ENCODE results near the gene APEH. TPM values are rescaled to one million over a fixed set of nuclear protein-coding genes. Genes with fewer than 3 reads are reported as not detected.
A peak's percentile ranks its signal among the peaks of the same experiment; 100 is the strongest.

Gene APEH
- total RNA-seq, 1 donor from 2014 or later = 99.5 TPM

- ATAC-seq (no peak), DNase-seq (ENCODE audit: missing footprints) (peak; percentile 71)
- intact Hi-C loops (cut with DNase I) = no loop called here
Measured at GRCh38 chr3:49718858-49719213, 44.7 kb downstream of the APEH start.

GRCh38 chr3:49719214-49719884 lies 45.2 kb downstream of the APEH start, which contains the start of gene AMIGO3:
Gene AMIGO3 (minus strand): TSS chr3:49719684. CDS start chr3:49719465, 219 bp downstream.
- DNase-seq (ENCODE audit: missing footprints) (peak; percentile 99), ATAC-seq (peak; percentile 76)
- intact Hi-C loops (cut with DNase I) = no loop called here

GRCh38 chr3:49720855-49721595 lies 46.9 kb downstream of the APEH start:
- ATAC-seq (no peak), DNase-seq (ENCODE audit: missing footprints) (peak; percentile 53)
- intact Hi-C loops (cut with DNase I) = loop anchor here (5.0 kb wide), 1 partner anchor 566 kb away; no protein-coding TSS in a partner anchor

- ATAC-seq (no peak), DNase-seq (ENCODE audit: missing footprints) (peak; percentile 26)
- intact Hi-C loops (cut with DNase I) = loop anchor here (5.0 kb wide), 1 partner anchor 566 kb away; no protein-coding TSS in a partner anchor
Measured at GRCh38 chr3:49721596-49721895, 47.4 kb downstream of the APEH start.

- ATAC-seq = no peak
- intact Hi-C loops (cut with DNase I) = loop anchor here (5.0 kb wide), 1 partner anchor 565 kb away; no protein-coding TSS in a partner anchor
- DNase-seq (ENCODE audit: missing footprints) = peak; percentile 46
Measured at GRCh38 chr3:49721896-49722781, 48.0 kb downstream of the APEH start.

GRCh38 chr3:49722896-49723295 lies 48.7 kb downstream of the APEH start:
- intact Hi-C loops (cut with DNase I) = loop anchor here (5.0 kb wide), 1 partner anchor 564 kb away; no protein-coding TSS in a partner anchor
- DNase-seq (ENCODE audit: missing footprints) = no peak

GRCh38 chr3:49723296-49723627 lies 49.1 kb downstream of the APEH start:
- ATAC-seq (no peak), DNase-seq (ENCODE audit: missing footprints) (peak; percentile 81)
- intact Hi-C loops (cut with DNase I) = loop anchor here (5.0 kb wide), 1 partner anchor 564 kb away; no protein-coding TSS in a partner anchor

More at GRCh38 chr3:49722896-49723295, 48.7 kb downstream of the APEH start:
- no peak for ATAC-seq

- intact Hi-C loops (cut with DNase I) = loop anchor here (5.0 kb wide), 1 partner anchor 563 kb away; no protein-coding TSS in a partner anchor
- DNase-seq (ENCODE audit: missing footprints) (peak; percentile 99), ATAC-seq (peak; percentile 92)
Measured at GRCh38 chr3:49723628-49724551, 49.7 kb downstream of the APEH start, which contains the start of gene GMPPB. Gene GMPPB (minus strand): TSS chr3:49723951. CDS start chr3:49723726, 225 bp downstream.

- DNase-seq (ENCODE audit: missing footprints) = no peak
- no peak for ATAC-seq
- intact Hi-C loops (cut with DNase I) = loop anchor here (5.0 kb wide), 1 partner anchor 563 kb away; no protein-coding TSS in a partner anchor
Measured at GRCh38 chr3:49724586-49724985, 50.4 kb downstream of the APEH start.

- ATAC-seq = no peak
- DNase-seq (ENCODE audit: missing footprints) = no peak
- intact Hi-C loops (cut with DNase I) = no loop called here
Measured at GRCh38 chr3:49725906-49726681, 51.9 kb downstream of the APEH start.

GRCh38 chr3:49727154-49727923 lies 53.2 kb downstream of the APEH start:
- no peak for DNase-seq (ENCODE audit: missing footprints)
- intact Hi-C loops (cut with DNase I) = no loop called here
- ATAC-seq = no peak

GRCh38 chr3:49727924-49728361 lies 53.8 kb downstream of the APEH start:
- ATAC-seq (no peak), DNase-seq (ENCODE audit: missing footprints) (no peak)
- intact Hi-C loops (cut with DNase I) = no loop called here

- ATAC-seq = no peak
- intact Hi-C loops (cut with DNase I) = no loop called here
Measured at GRCh38 chr3:49729966-49730609, 55.9 kb downstream of the APEH start.

GRCh38 chr3:49732597-49732996 lies 58.4 kb downstream of the APEH start:
- no peak for DNase-seq (ENCODE audit: missing footprints)
- no peak for ATAC-seq
- intact Hi-C loops (cut with DNase I) = no loop called here

More at GRCh38 chr3:49729966-49730609, 55.9 kb downstream of the APEH start:
- DNase-seq (ENCODE audit: missing footprints) = no peak

GRCh38 chr3:49733551-49733950 lies 59.4 kb downstream of the APEH start:
- intact Hi-C loops (cut with DNase I) = no loop called here
- ATAC-seq = no peak
- DNase-seq (ENCODE audit: missing footprints) = no peak
